Astrocyte of the spinal cord (primary cell): ENCODE measurements around the gene BAIAP2.
"Not testable (repeated sequence)": the region's sequence is repeated elsewhere in the genome, so short reads cannot be mapped to it uniquely, and the experiment has no call there.

ENCODE experiments used
- DNase-seq: peaks from one replicate; pipeline ENCODE4 v3.0.0; 2011; ENCODE audit warnings: low read depth, low spot score
- H3K4me3 ChIP-seq: 2 replicates; pipeline ENCODE4 v1.5.1; 2011; ENCODE audit warnings: low read depth, mild to moderate bottlenecking, low read length, moderate library complexity
- CTCF ChIP-seq: IDR thresholded peaks from 2 replicates; pipeline ENCODE4 v1.5.1; 2012; ENCODE audit warnings: low read depth, mild to moderate bottlenecking, low read length, inconsistent platforms
- in situ Hi-C: cut with HindIII; loops from 2 replicates; pipeline ENCODE4 v1.10.0; 2017; ENCODE audit warnings: low sequenced_read_pairs

BAIAP2 gene

GRCh38 chr17:81073967-81074839 lies 39.3 kb downstream of the BAIAP2 start:
- in situ Hi-C loops, result no loop called here
- no peak for TF ChIP-seq CTCF

DNA sequence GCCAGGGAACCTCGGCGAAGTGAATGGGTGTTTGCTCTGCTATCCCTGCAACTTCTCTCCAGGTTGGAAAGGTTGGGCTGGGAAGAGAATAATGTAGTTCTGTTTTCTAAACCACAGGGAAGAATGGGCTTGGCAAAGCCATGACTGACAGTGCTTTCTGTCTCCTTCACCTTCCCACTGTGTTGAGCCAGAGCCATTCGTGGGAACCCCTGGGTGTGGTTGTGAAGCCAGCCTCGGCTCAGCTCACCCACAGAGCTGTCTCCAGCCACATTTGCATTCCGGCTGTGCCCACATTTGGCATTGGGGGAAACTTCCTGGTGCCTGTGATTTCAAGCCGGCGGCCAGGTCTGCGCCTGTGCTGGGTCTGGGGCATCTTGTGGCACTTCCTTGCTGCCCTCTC lies 39.9 kb downstream of the BAIAP2 start:
- in situ Hi-C loops, result no loop called here
- no peak overlapping the region for H3K4me3 ChIP-seq
- TF ChIP-seq CTCF, result no peak
- no peak for DNase-seq

More at GRCh38 chr17:81073967-81074839, 39.3 kb downstream of the BAIAP2 start:
- H3K4me3 ChIP-seq, result no peak overlapping the region
- DNase-seq, result no peak

DNA sequence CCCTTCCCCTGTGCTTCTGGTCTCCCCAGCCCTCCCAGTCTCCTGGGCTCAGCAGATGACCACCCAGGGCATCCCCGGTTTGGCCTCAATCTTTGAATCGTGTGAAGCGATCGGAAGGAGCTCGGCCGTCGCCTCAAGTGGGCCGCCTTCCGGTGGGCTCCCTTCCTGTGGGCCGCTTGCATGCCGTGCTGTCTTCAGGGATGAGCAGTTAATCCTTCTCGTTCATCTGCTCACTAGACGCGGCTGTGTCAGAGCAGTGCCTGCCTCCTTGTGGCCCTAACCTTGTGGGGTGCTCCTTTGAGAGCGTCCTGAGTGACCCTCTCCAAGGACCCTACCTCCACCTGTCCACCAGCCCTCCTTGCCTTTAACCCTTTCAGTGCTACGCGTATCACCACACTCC lies 40.4 kb downstream of the BAIAP2 start:
- no peak for DNase-seq
- in situ Hi-C loops, result no loop called here
- no peak for TF ChIP-seq CTCF
- H3K4me3 ChIP-seq, result no peak overlapping the region

GRCh38 chr17:81076141-81076679 lies 41.3 kb downstream of the BAIAP2 start:
- DNase-seq, result no peak
- H3K4me3 ChIP-seq, result no peak overlapping the region
- TF ChIP-seq CTCF, result no peak
- in situ Hi-C loops, result no loop called here

DNA sequence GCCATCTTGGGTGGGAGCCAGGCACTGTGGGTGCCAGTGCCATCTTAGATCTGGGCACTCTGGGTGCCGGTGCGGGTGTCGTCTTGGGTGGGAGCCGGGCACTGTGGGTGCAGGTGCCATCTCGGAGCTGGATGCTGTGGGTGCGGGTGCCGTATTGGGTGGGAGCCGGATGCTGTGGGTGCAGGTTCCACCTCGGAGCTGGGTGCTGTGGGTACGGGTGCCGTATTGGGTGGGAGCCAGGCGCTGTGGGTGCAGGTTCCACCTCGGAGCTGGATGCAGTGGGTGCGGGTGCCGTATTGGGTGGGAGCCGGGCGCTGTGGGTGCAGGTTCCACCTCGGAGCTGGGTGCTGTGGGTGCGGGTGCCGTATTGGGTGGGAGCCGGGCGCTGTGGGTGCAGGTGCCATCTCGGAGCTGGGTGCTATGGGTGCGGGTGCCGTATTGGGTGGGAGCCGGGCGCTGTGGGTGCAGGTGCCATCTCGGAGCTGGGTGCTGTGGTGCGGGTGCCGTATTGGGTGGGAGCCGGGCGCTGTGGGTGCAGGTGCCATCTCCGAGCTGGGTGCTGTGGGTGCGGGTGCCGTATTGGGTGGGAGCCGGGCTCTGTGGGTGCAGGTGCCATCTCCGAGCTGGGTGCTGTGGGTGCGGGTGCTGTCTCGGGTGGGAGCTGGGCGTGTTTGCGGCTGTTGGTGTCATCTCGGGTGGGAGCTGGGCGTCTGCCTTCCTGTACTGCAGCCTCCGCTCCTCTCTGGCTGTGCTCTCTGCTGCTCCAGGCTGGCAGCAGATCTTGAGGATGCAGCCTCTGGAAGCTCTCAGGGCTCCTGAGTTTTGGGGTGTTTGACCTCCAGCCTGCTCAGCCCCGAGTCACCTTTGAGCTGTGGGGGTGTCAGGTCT lies 43.3 kb downstream of the BAIAP2 start:
- in situ Hi-C loops, H3K4me3 ChIP-seq, DNase-seq: not testable (repeated sequence)

DNA sequence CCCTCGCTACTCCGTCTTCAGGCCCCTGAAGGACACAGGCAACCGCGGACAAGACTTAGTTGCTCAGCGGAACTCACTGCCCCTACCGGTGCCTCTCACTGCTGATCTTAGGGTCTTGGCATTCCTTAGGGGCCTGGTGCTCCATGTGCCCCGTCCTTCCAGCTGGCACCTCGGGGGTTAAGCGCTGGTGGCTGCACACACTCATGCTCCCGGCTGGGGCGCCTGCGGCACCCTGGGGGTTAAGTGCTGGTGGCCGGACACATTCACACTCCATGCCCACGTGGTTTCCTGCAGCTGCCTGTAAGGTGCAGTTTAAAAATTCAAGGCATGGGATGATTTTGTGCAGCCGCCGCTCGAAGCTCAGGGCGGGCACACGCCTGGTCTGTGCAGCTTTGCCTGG lies 45.1 kb downstream of the BAIAP2 start:
- no peak for DNase-seq
- TF ChIP-seq CTCF, result no peak
- in situ Hi-C loops, result no loop called here
- no peak overlapping the region for H3K4me3 ChIP-seq
